Panc1 (cell line): ENCODE measurements around the gene ZNF79.

ENCODE experiments used
- POLR2AphosphoS5 ChIP-seq: IDR thresholded peaks from 2 replicates; pipeline ENCODE4 v1.6.1; 2012; ENCODE audit warnings: mild to moderate bottlenecking, low read depth, low read length, moderate library complexity
- SIN3A ChIP-seq: IDR thresholded peaks from 2 replicates; pipeline ENCODE4 v1.6.1; 2012; ENCODE audit warnings: low read depth, mild to moderate bottlenecking, low read length, moderate library complexity, borderline replicate concordance; ENCODE audit not compliant: insufficient read depth
- TF ChIP-seq, protein P1 (sequence below): fragments of 450-650 bp; IDR thresholded peaks from 2 replicates; pipeline ENCODE4 v1.5.1; 2017; ENCODE audit warnings: mild to moderate bottlenecking

- TF ChIP-seq, protein P1, sequence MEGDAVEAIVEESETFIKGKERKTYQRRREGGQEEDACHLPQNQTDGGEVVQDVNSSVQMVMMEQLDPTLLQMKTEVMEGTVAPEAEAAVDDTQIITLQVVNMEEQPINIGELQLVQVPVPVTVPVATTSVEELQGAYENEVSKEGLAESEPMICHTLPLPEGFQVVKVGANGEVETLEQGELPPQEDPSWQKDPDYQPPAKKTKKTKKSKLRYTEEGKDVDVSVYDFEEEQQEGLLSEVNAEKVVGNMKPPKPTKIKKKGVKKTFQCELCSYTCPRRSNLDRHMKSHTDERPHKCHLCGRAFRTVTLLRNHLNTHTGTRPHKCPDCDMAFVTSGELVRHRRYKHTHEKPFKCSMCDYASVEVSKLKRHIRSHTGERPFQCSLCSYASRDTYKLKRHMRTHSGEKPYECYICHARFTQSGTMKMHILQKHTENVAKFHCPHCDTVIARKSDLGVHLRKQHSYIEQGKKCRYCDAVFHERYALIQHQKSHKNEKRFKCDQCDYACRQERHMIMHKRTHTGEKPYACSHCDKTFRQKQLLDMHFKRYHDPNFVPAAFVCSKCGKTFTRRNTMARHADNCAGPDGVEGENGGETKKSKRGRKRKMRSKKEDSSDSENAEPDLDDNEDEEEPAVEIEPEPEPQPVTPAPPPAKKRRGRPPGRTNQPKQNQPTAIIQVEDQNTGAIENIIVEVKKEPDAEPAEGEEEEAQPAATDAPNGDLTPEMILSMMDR, result no peak
- TF ChIP-seq SIN3A, result no peak
- TF ChIP-seq POLR2AphosphoS5, result no peak
Observed at GRCh38 chr9:127398715-127399400, 25.3 kb upstream of the ZNF79 start.
